GDM1 (cell line): ENCODE results near the gene HES5.

Experiments used
- DNase-seq: peaks from one replicate; lab custom pipeline; 2025; lab: John Stamatoyannopoulos, UW

The HES5 gene

DNA sequence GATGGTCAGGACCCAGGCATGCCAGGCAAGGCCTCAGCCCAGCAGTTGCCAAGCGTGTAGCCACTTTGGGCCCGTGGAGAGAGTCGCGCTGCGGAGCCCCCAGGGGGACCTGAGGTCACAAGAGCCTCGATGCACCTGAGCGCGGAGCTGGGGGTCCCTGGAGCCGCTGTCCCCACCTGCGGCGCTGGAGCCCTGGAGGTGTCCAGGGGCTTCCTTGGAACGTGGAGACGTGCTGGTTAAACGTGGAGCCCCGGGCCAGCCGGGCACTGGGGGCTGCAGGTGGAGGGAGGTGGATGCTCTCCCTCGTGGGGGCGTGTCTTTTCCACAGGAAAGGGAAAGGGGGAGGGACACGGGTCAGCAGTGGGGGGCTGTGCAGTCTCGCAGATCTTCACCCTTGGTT lies 50.9 kb downstream of the HES5 start:
- no peak for DNase-seq
